ENCODE results near the gene CDH13.

The CDH13 gene

DNA sequence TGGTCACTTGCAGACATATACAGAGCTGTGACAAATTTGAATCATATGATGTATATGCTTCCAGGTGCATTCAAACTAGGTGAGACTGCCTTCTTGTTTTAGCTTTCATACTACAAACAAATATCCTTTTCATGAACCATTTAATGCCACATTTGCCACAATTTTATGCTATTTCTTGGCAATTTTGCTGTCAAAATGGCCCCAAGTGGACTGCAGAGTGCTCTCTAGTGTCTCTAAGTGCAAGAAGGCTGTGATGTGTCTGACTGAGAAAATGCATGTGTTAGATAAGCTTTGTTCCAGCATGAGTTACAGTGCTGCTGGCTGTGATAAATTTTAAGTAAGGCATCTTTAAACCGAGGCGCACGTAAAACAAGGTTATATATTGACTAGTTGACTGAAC is 38.3 kb downstream of the CDH13 start:
- Histone ChIP-seq H3K27ac (ENCODE audit: low read depth, low read length, severe bottlenecking) (no peak overlapping the region), H3K4me3 (ENCODE audit: extremely low read depth, insufficient read depth, low read length, poor library complexity, severe bottlenecking) (no peak overlapping the region), H3K36me3 (ENCODE audit: control insufficient read depth, insufficient read depth, low read length) (peaks cover 12% of the 10 kb centered on the region), H3K9me3 (ENCODE audit: control insufficient read depth, low read length) (no peaks in the 10 kb centered on the region), H3K4me1 (ENCODE audit: control insufficient read depth, insufficient read depth, low read length, poor library complexity, severe bottlenecking) (peaks cover 12% of the 10 kb centered on the region)
- WGBS, 2 experiments (ENCODE audit: insufficient coverage in 2 of 2): 80 to 100% methylated on average over 3 of the region's 3 CpGs

- no peak overlapping the region for H3K27ac ChIP-seq (ENCODE audit: low read depth, low read length, severe bottlenecking)
- H3K4me3 ChIP-seq (ENCODE audit: extremely low read depth, insufficient read depth, low read length, poor library complexity, severe bottlenecking): no peak overlapping the region
- H3K36me3 ChIP-seq (ENCODE audit: control insufficient read depth, insufficient read depth, low read length): peaks cover 20% of the 10 kb centered on the region
- H3K9me3 ChIP-seq (ENCODE audit: control insufficient read depth, low read length): no peaks in the 10 kb centered on the region
- WGBS, 2 experiments (ENCODE audit: insufficient coverage in 2 of 2): 73 to 85% methylated on average over 7 to 11 of the region's 12 CpGs
- peaks cover 8% of the 10 kb centered on the region for H3K4me1 ChIP-seq (ENCODE audit: control insufficient read depth, insufficient read depth, low read length, poor library complexity, severe bottlenecking)
These were observed 40.7 kb downstream of the CDH13 start for GRCh38 chr16:82667437-82667836.

- 85 to 100% methylated on average over 2 of the region's 3 CpGs for WGBS, 2 experiments (ENCODE audit: insufficient coverage in 2 of 2)
- H3K36me3 ChIP-seq (ENCODE audit: control insufficient read depth, insufficient read depth, low read length): peaks cover 20% of the 10 kb centered on the region
- no peak overlapping the region for H3K27ac ChIP-seq (ENCODE audit: low read depth, low read length, severe bottlenecking)
- no peak overlapping the region for H3K4me3 ChIP-seq (ENCODE audit: extremely low read depth, insufficient read depth, low read length, poor library complexity, severe bottlenecking)
- peaks cover 8% of the 10 kb centered on the region for H3K4me1 ChIP-seq (ENCODE audit: control insufficient read depth, insufficient read depth, low read length, poor library complexity, severe bottlenecking)
- no peaks in the 10 kb centered on the region for H3K9me3 ChIP-seq (ENCODE audit: control insufficient read depth, low read length)
These were observed 41.3 kb downstream of the CDH13 start for GRCh38 chr16:82668094-82668493.

GRCh38 chr16:82671741-82672140 is 45.0 kb downstream of the CDH13 start:
- no peak overlapping the region for H3K27ac ChIP-seq (ENCODE audit: low read depth, low read length, severe bottlenecking)
- no peak overlapping the region for H3K4me3 ChIP-seq (ENCODE audit: extremely low read depth, insufficient read depth, low read length, poor library complexity, severe bottlenecking)
- H3K9me3 ChIP-seq (ENCODE audit: control insufficient read depth, low read length): no peaks in the 10 kb centered on the region
- WGBS, 2 experiments (ENCODE audit: insufficient coverage in 2 of 2): 88% methylated on average over 1 of the region's 3 CpGs; no CpG with 5 or more reads in 1 of the 2 experiments
- peaks cover 8% of the 10 kb centered on the region for H3K36me3 ChIP-seq (ENCODE audit: control insufficient read depth, insufficient read depth, low read length)
- peaks cover 17% of the 10 kb centered on the region for H3K4me1 ChIP-seq (ENCODE audit: control insufficient read depth, insufficient read depth, low read length, poor library complexity, severe bottlenecking)

GRCh38 chr16:82672676-82673075 is 45.9 kb downstream of the CDH13 start:
- H3K27ac ChIP-seq (ENCODE audit: low read depth, low read length, severe bottlenecking): no peak overlapping the region
- no peaks in the 10 kb centered on the region for H3K9me3 ChIP-seq (ENCODE audit: control insufficient read depth, low read length)
- peaks cover 8% of the 10 kb centered on the region for H3K36me3 ChIP-seq (ENCODE audit: control insufficient read depth, insufficient read depth, low read length)
- WGBS, 2 experiments (ENCODE audit: insufficient coverage in 2 of 2): 83% methylated on average over 1 of the region's 3 CpGs; no CpG with 5 or more reads in 1 of the 2 experiments
- peaks cover 17% of the 10 kb centered on the region for H3K4me1 ChIP-seq (ENCODE audit: control insufficient read depth, insufficient read depth, low read length, poor library complexity, severe bottlenecking)
- H3K4me3 ChIP-seq (ENCODE audit: extremely low read depth, insufficient read depth, low read length, poor library complexity, severe bottlenecking): no peak overlapping the region

- no peak overlapping the region for H3K27ac ChIP-seq (ENCODE audit: low read depth, low read length, severe bottlenecking)
- H3K4me3 ChIP-seq (ENCODE audit: extremely low read depth, insufficient read depth, low read length, poor library complexity, severe bottlenecking): no peak overlapping the region
- no CpG with 5 or more reads among the region's 3 CpGs for WGBS, 2 experiments (ENCODE audit: insufficient coverage in 2 of 2)
- peaks cover 12% of the 10 kb centered on the region for H3K4me1 ChIP-seq (ENCODE audit: control insufficient read depth, insufficient read depth, low read length, poor library complexity, severe bottlenecking)
- H3K36me3 ChIP-seq (ENCODE audit: control insufficient read depth, insufficient read depth, low read length): peaks cover 14% of the 10 kb centered on the region
- no peaks in the 10 kb centered on the region for H3K9me3 ChIP-seq (ENCODE audit: control insufficient read depth, low read length)
These were observed 48.5 kb downstream of the CDH13 start for GRCh38 chr16:82675300-82675699.

GRCh38 chr16:82681592-82681991 is 54.8 kb downstream of the CDH13 start:
- Histone ChIP-seq H3K36me3 (ENCODE audit: control insufficient read depth, insufficient read depth, low read length) (peaks cover 42% of the 10 kb centered on the region), H3K27ac (ENCODE audit: low read depth, low read length, severe bottlenecking) (no peak overlapping the region), H3K4me1 (ENCODE audit: control insufficient read depth, insufficient read depth, low read length, poor library complexity, severe bottlenecking) (no peaks in the 10 kb centered on the region), H3K4me3 (ENCODE audit: extremely low read depth, insufficient read depth, low read length, poor library complexity, severe bottlenecking) (no peak overlapping the region), H3K9me3 (ENCODE audit: control insufficient read depth, low read length) (no peaks in the 10 kb centered on the region)
- 89 to 93% methylated on average over 11 of the region's 11 CpGs for WGBS, 2 experiments (ENCODE audit: insufficient coverage in 2 of 2)

DNA sequence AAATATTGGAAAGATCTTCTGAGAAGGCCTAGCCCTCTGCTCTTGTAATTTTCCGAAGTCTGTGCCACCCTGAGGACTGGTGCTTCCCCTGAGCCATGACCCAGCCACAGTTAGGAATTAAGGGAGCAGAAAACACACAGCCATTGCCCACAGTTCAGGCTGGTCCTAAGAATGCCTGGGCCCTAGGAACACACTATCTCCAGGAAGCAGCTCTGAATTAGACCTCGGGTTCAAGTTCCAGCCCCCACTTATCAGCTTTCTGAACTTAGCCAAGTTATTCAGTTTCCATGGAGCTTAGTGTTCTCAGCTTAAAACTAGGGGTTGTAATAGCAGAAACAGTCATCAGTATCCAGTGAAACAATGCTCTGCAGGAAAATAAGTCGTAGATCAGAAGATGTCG is 56.0 kb downstream of the CDH13 start:
- no peaks in the 10 kb centered on the region for H3K4me1 ChIP-seq (ENCODE audit: control insufficient read depth, insufficient read depth, low read length, poor library complexity, severe bottlenecking)
- no peak overlapping the region for H3K27ac ChIP-seq (ENCODE audit: low read depth, low read length, severe bottlenecking)
- peaks cover 42% of the 10 kb centered on the region for H3K36me3 ChIP-seq (ENCODE audit: control insufficient read depth, insufficient read depth, low read length)
- 95 to 97% methylated on average over 3 to 4 of the region's 4 CpGs for WGBS, 2 experiments (ENCODE audit: insufficient coverage in 2 of 2)
- no peak overlapping the region for H3K4me3 ChIP-seq (ENCODE audit: extremely low read depth, insufficient read depth, low read length, poor library complexity, severe bottlenecking)
- no peaks in the 10 kb centered on the region for H3K9me3 ChIP-seq (ENCODE audit: control insufficient read depth, low read length)

DNA sequence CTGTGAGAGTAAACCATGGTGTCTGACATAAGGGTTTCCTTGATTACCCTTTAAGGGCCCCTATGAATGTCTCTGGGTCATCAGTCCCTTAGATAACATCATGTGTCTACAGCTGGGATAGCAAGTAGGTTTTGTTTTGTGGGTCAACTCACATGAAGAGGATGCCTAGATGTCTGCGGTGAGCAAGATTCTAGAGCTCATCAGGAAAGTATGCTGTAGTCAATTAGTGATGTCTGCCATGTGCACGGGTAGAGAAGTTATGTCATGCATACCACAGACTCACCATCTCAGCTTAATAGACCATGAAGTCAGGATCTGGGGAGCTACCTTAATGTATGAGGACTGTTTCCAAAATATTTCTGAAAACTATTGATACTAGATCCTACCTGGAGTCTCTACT is 57.5 kb downstream of the CDH13 start:
- H3K27ac ChIP-seq (ENCODE audit: low read depth, low read length, severe bottlenecking): no peak overlapping the region
- H3K9me3 ChIP-seq (ENCODE audit: control insufficient read depth, low read length): no peaks in the 10 kb centered on the region
- H3K4me3 ChIP-seq (ENCODE audit: extremely low read depth, insufficient read depth, low read length, poor library complexity, severe bottlenecking): no peak overlapping the region
- H3K4me1 ChIP-seq (ENCODE audit: control insufficient read depth, insufficient read depth, low read length, poor library complexity, severe bottlenecking): no peaks in the 10 kb centered on the region
- 100% methylated on average over 1 of the region's 2 CpGs; no CpG with 5 or more reads in 1 of the 2 experiments for WGBS, 2 experiments (ENCODE audit: insufficient coverage in 2 of 2)
- peaks cover 35% of the 10 kb centered on the region for H3K36me3 ChIP-seq (ENCODE audit: control insufficient read depth, insufficient read depth, low read length)

DNA sequence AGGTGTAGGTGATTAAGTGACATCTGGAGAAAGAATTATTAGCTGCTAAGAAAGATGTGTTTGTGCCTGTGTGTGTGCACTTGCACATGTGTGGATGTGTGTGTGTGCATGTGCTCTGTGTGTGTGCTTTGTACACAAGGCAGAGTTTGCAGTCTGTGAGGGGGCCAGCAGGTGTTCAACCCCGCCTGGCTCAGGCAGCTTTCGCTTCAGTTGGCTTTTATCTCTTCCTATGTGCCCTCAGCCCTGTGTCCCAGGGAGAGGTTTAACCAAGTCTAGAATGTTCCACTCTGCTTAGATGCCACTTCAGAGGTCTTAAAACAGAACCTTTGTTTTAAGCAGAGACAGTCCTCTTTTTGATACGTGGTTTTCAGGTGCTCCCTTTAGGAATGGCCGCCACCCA is 58.8 kb downstream of the CDH13 start:
- H3K36me3 ChIP-seq (ENCODE audit: control insufficient read depth, insufficient read depth, low read length): peaks cover 38% of the 10 kb centered on the region
- 93% methylated on average over 3 of the region's 4 CpGs; no CpG with 5 or more reads in 1 of the 2 experiments for WGBS, 2 experiments (ENCODE audit: insufficient coverage in 2 of 2)
- no peaks in the 10 kb centered on the region for H3K9me3 ChIP-seq (ENCODE audit: control insufficient read depth, low read length)
- H3K27ac ChIP-seq (ENCODE audit: low read depth, low read length, severe bottlenecking): no peak overlapping the region
- no peak overlapping the region for H3K4me3 ChIP-seq (ENCODE audit: extremely low read depth, insufficient read depth, low read length, poor library complexity, severe bottlenecking)
- no peaks in the 10 kb centered on the region for H3K4me1 ChIP-seq (ENCODE audit: control insufficient read depth, insufficient read depth, low read length, poor library complexity, severe bottlenecking)

GRCh38 chr16:82694239-82694874 is 67.6 kb downstream of the CDH13 start:
- Histone ChIP-seq H3K4me3 (ENCODE audit: extremely low read depth, insufficient read depth, low read length, poor library complexity, severe bottlenecking) (no peak overlapping the region), H3K36me3 (ENCODE audit: control insufficient read depth, insufficient read depth, low read length) (peaks cover 14% of the 10 kb centered on the region), H3K4me1 (ENCODE audit: control insufficient read depth, insufficient read depth, low read length, poor library complexity, severe bottlenecking) (peaks cover 19% of the 10 kb centered on the region), H3K9me3 (ENCODE audit: control insufficient read depth, low read length) (no peaks in the 10 kb centered on the region), H3K27ac (ENCODE audit: low read depth, low read length, severe bottlenecking) (no peak overlapping the region)
